GM21367 (cell line): Measurements from ENCODE around the gene NCAPH2.

Experiments used
- ATAC-seq: cut with Tn5 transposase; IDR thresholded peaks from one replicate; pipeline ENCODE4 v1.9.1; 2021; ENCODE audit not compliant: unreplicated experiment

NCAPH2 gene

GRCh38 chr22:50546326-50547262 is 38.6 kb downstream of the NCAPH2 start:
- ATAC-seq: no peak

GRCh38 chr22:50547263-50547985 is 39.4 kb downstream of the NCAPH2 start:
- no peak for ATAC-seq

GRCh38 chr22:50548040-50548920 is 40.3 kb downstream of the NCAPH2 start:
- ATAC-seq: no peak

- no peak for ATAC-seq
These were observed 41.1 kb downstream of the NCAPH2 start for GRCh38 chr22:50548921-50549790.

GRCh38 chr22:50550395-50550794 is 42.4 kb downstream of the NCAPH2 start:
- ATAC-seq: no peak

- ATAC-seq: no peak
These were observed 43.2 kb downstream of the NCAPH2 start for GRCh38 chr22:50551160-50551752.

GRCh38 chr22:50553310-50553709 is 45.3 kb downstream of the NCAPH2 start:
- no peak for ATAC-seq

- no peak for ATAC-seq
These were observed 48.7 kb downstream of the NCAPH2 start for GRCh38 chr22:50556703-50557102.

- ATAC-seq: no peak
These were observed 52.0 kb downstream of the NCAPH2 start for GRCh38 chr22:50560034-50560433.

- no peak for ATAC-seq
These were observed 53.7 kb downstream of the NCAPH2 start for GRCh38 chr22:50561401-50562358.

- ATAC-seq: peak; percentile 85
These were observed 54.7 kb downstream of the NCAPH2 start, which contains the start of gene SYCE3 for GRCh38 chr22:50562523-50563412. TSS of gene SYCE3 (minus strand) at chr22:50562919. CDS start at chr22:50556405, 6,514 bp downstream.

- ATAC-seq: no peak
These were observed 55.6 kb downstream of the NCAPH2 start for GRCh38 chr22:50563413-50564160.

GRCh38 chr22:50564289-50564688 is 56.3 kb downstream of the NCAPH2 start:
- ATAC-seq: no peak

GRCh38 chr22:50567721-50568252 is 59.8 kb downstream of the NCAPH2 start:
- ATAC-seq: no peak

- no peak for ATAC-seq
These were observed 60.6 kb downstream of the NCAPH2 start for GRCh38 chr22:50568626-50569025.

GRCh38 chr22:50569041-50569459 is 61.0 kb downstream of the NCAPH2 start:
- no peak for ATAC-seq
